K562 (cell line): ENCODE data around the gene CAPN14. TPM values are rescaled to one million over a fixed set of nuclear protein-coding genes. Genes with fewer than 3 reads are reported as not detected.

Source experiments
- ATAC-seq: fragments of 200-7000 bp; cut with Tn5 transposase; 3 replicates; pipeline ENCODE4 v1.9.1; 2020; ENCODE audit warnings: moderate library complexity
- BruUV-seq: library from RNA; stranded (reverse); fragments of 400-500 nt; replicated peaks from 2 replicates; lab custom pipeline; 2021; lab: Mats Ljungman, UMichigan
- CTCF ChIA-PET: fragments of 300-600 bp; formaldehyde crosslinking; extraction: SDS; loops from one replicate; lab custom pipeline; 2021; ENCODE audit warnings: low intra/inter-chr PET ratio; lab: Yijun Ruan, JAX
- POLR2A ChIA-PET: fragments of 300-600, 350-650 bp; sonication (Branson Sonifier 250); formaldehyde crosslinking; extraction: SDS; loops from one replicate; lab custom pipeline; 2021; ENCODE audit warnings: antibody characterized with exemption, inconsistent platforms; lab: Yijun Ruan, JAX
- DNase-seq, 4 experiments: peaks; one replicate each; pipeline versions ENCODE4 v3.0.0 to v3.0.0-alpha.2; 2011 to 2018; ENCODE audit warnings: low spot score in 3 of 4, mixed read lengths in 3 of 4; ENCODE audit errors: extremely low read depth in 1 of 4
- FAIRE-seq: peaks from 2 replicates; lab custom pipeline; 2011; peaks lifted over from hg19 to GRCh38; lab: Jason Lieb, UNC
- H2AFZ ChIP-seq: 2 replicates; pipeline ENCODE4 v1.6.0; 2011; ENCODE audit warnings: low read depth, low read length, control low read depth, inconsistent platforms
- H3K27ac ChIP-seq: fragments of 200-600 bp; 3 replicates; pipeline ENCODE4 v1.8.0; 2011; ENCODE audit warnings: low read depth, mild to moderate bottlenecking, control low read depth, inconsistent platforms, low read length, moderate library complexity, mixed read lengths; ENCODE audit errors: extremely low read depth
- H3K27me3 ChIP-seq, 2 experiments: fragments of 300-600 bp in 1 of 2; 2 replicates in 1 of 2; 3 replicates in 1 of 2; pipeline versions ENCODE4 v1.6.0 to v1.8.0; 2011; ENCODE audit warnings: inconsistent platforms in 2 of 2, low read length in 2 of 2, mild to moderate bottlenecking in 1 of 2, mixed read lengths in 1 of 2, moderate library complexity in 1 of 2; ENCODE audit not compliant: control insufficient read depth in 2 of 2, insufficient read depth in 2 of 2
- H3K36me3 ChIP-seq: fragments of 300-600 bp; 3 replicates; pipeline ENCODE4 v1.8.0; 2011; ENCODE audit warnings: mild to moderate bottlenecking, low read length, inconsistent platforms; ENCODE audit not compliant: control insufficient read depth, insufficient read depth
- H3K4me1 ChIP-seq, 2 experiments: fragments of 200-600 bp in 1 of 2; replicated peaks in 1 of 2; 2 replicates in 1 of 2; 3 replicates in 1 of 2; pipeline versions ENCODE4 v1.5.1 to v1.8.0; 2011; ENCODE audit warnings: inconsistent platforms in 2 of 2, low read length in 2 of 2, mild to moderate bottlenecking in 1 of 2, mixed read lengths in 1 of 2, moderate library complexity in 1 of 2; ENCODE audit not compliant: control insufficient read depth in 2 of 2, insufficient read depth in 2 of 2
- H3K4me2 ChIP-seq: 2 replicates; pipeline ENCODE4 v1.6.1; 2011; ENCODE audit warnings: low read length, control low read depth, inconsistent platforms, mixed read lengths; ENCODE audit not compliant: insufficient read depth
- H3K4me3 ChIP-seq: fragments of 200-600 bp; sonication (generic), shearing (Covaris generic); 2 replicates; pipeline ENCODE4 v1.5.1; 2016; ENCODE audit warnings: control low read depth, inconsistent platforms
- H3K79me2 ChIP-seq: fragments of 200-600 bp; 3 replicates; pipeline ENCODE4 v1.8.0; 2011; ENCODE audit warnings: low read length, inconsistent platforms; ENCODE audit not compliant: control insufficient read depth, insufficient read depth
- H3K9ac ChIP-seq, 2 experiments: 2 replicates each; pipeline versions ENCODE4 v1.6.0 to v1.6.1; 2011; ENCODE audit warnings: low read depth in 2 of 2, low read length in 2 of 2, control low read depth in 1 of 2, inconsistent platforms in 1 of 2, mild to moderate bottlenecking in 1 of 2, mixed read lengths in 1 of 2; ENCODE audit not compliant: insufficient read depth in 1 of 2
- H3K9me1 ChIP-seq: one replicate; pipeline ENCODE4 v1.6.0; 2011; ENCODE audit warnings: inconsistent platforms, mild to moderate bottlenecking, low read length, moderate library complexity; ENCODE audit not compliant: control insufficient read depth, insufficient read depth
- H3K9me3 ChIP-seq: replicated peaks from 2 replicates; pipeline ENCODE4 v1.5.1; 2011; ENCODE audit warnings: low read depth, low read length, inconsistent platforms; ENCODE audit not compliant: control insufficient read depth, insufficient read depth
- H4K20me1 ChIP-seq: replicated peaks from 2 replicates; pipeline ENCODE4 v1.6.1; 2011; ENCODE audit warnings: low read length, inconsistent platforms, mixed read lengths; ENCODE audit not compliant: control insufficient read depth, insufficient read depth
- CTCF ChIP-seq, 3 experiments: IDR thresholded peaks in 2 of 3; conservative IDR thresholded peaks in 1 of 3; 2 replicates each; pipeline ENCODE4 v1.5.1; 2011 to 2012; ENCODE audit warnings: low read length in 3 of 3, mild to moderate bottlenecking in 3 of 3, control low read depth in 2 of 3, improper control_type of control experiment in 1 of 3, inconsistent platforms in 1 of 3, low read depth in 1 of 3, mixed read lengths in 1 of 3, moderate library complexity in 1 of 3; ENCODE audit not compliant: insufficient read depth in 2 of 3
- L3MBTL2 ChIP-seq: fragments of 450-650 bp; IDR thresholded peaks from 2 replicates; pipeline ENCODE4 v1.6.1; 2016; ENCODE audit warnings: mild to moderate bottlenecking, moderate library complexity
- TRIM25 ChIP-seq: fragments of 450-650 bp; IDR thresholded peaks from 2 replicates; pipeline ENCODE4 v1.7.0; 2016; ENCODE audit warnings: borderline replicate concordance
- WGBS: fragments of 100-300 bp; shearing (Covaris generic); methylation state at CpG from one replicate; pipeline ENCODE4 v1.1.6; 2016; ENCODE audit warnings: low coverage, mixed read lengths; ENCODE audit not compliant: insufficient coverage; ENCODE audit errors: missing lambda C conversion rate; 5-methylcytosine and 5-hydroxymethylcytosine counted together
- in situ Hi-C: fragments of 300-500 bp; cut with MboI; formaldehyde crosslinking; loops from 4 replicates; pipeline ENCODE4 v1.15.0; 2018; ENCODE audit warnings: inconsistent platforms, mixed read lengths
- intact Hi-C: fragments of 100-400 bp; cut with micrococcal nuclease; formaldehyde crosslinking; loops from 2 replicates; pipeline ENCODE4 v1.14.2; 2022
- polyA plus RNA-seq, 8 experiments: library from polyadenylated mRNA; depleted of rRNA in 4 of 8; stranded (reverse) in 5 of 8; unstranded in 3 of 8; fragments of >200 nt; fragmentation: Nextera tagmentation in 2 of 8; fragmentation: Illumina TruSeq in 1 of 8; extraction: Ambion mirVana in 2 of 8; extraction: Trizol in 1 of 8; gene quantifications; 2 replicates each; pipeline versions ENCODE4 v1.2.1 to v1.2.3, GENCODE V29; 2011 to 2014; ENCODE audit warnings: inconsistent platforms in 1 of 8, missing spikeins in 1 of 8
- total RNA-seq, 7 experiments: library from RNA; depleted of rRNA in 6 of 7; stranded (reverse); fragments of >200 nt in 6 of 7; fragmentation: Illumina TruSeq in 2 of 7; extraction: Trizol in 2 of 7; gene quantifications; 2 replicates each; pipeline versions ENCODE4 v1.2.1 to v1.2.3, GENCODE V29; 2011 to 2021; ENCODE audit warnings: low replicate concordance in 1 of 7

The CAPN14 gene
- total and polyA plus RNA-seq, 9 of the 15 experiments (the other 6 are each of a cell fraction or from before 2014, with no cell fraction given), result not detected

GRCh38 chr2:31236433-31237205, 19.3 kb upstream of the CAPN14 start:
- H2AFZ ChIP-seq, result no peak overlapping the region
- in situ Hi-C loops, result no loop called here
- no peaks in the 10 kb centered on the region for H3K9me1 ChIP-seq

More at GRCh38 chr2:31236433-31237205, 19.3 kb upstream of the CAPN14 start:
- H3K4me1 ChIP-seq, result peaks cover 0 to 11% of the 10 kb centered on the region in 2 experiments; a peak in 3 of 5 replicates
- 3% methylated on average over 7 of the region's 7 CpGs for WGBS
- H3K4me2 ChIP-seq, result no peak overlapping the region
- H3K4me3 ChIP-seq, result no peak overlapping the region
- ChIA-PET CTCF (no interaction called here), POLR2A (no interaction called here)
- H3K79me2 ChIP-seq, result no peaks in the 10 kb centered on the region
- no peak overlapping the region for H3K27ac ChIP-seq
- DNase-seq (no peak), FAIRE-seq (no peak), ATAC-seq (no peak)
- no peaks in the 10 kb centered on the region for H4K20me1 ChIP-seq
- BruUV-seq, result no TSS peak
- intact Hi-C loops, result loop anchor here (10.0 kb wide), 1 partner anchor 98 kb away; no protein-coding TSS in a partner anchor
- TF ChIP-seq L3MBTL2 (no peak), CTCF (IDR thresholded peaks at IDR 0.05 in 2 of 3, conservative IDR thresholded peaks at IDR 0.05 in 1 of 3; ENCODE audit: insufficient read depth in 2 of 3, low read depth in 1 of 3, low read length in 3 of 3) (no peak), TRIM25 (no peak)
- H3K9ac ChIP-seq, result no peak overlapping the region
- no peaks in the 10 kb centered on the region for H3K9me3 ChIP-seq
- peaks cover 3 to 51% of the 10 kb centered on the region in 2 experiments; a peak in 3 of 5 replicates for H3K27me3 ChIP-seq
- H3K36me3 ChIP-seq, result no peaks in the 10 kb centered on the region
